MCF 10A (cell line): ENCODE data around the gene ANKRD6. TPM values are rescaled to one million over a fixed set of nuclear protein-coding genes. Genes with fewer than 3 reads are reported as not detected.

Experiments used
- BruUV-seq: library from RNA; stranded (reverse); fragments of 400-500 nt; replicated peaks from 2 replicates; lab custom pipeline; 2021; lab: Mats Ljungman, UMichigan
- CTCF ChIA-PET: fragments of 300-600 bp; sonication (Branson Sonifier 250); formaldehyde crosslinking; extraction: SDS; loops from one replicate; lab custom pipeline; 2021; ENCODE audit warnings: antibody characterized with exemption, inconsistent platforms; lab: Yijun Ruan, JAX
- POLR2A ChIA-PET: fragments of 300-600, 350-650 bp; sonication (Branson Sonifier 250); formaldehyde crosslinking; extraction: SDS; loops from one replicate; lab custom pipeline; 2020; ENCODE audit warnings: antibody characterized with exemption, inconsistent platforms; lab: Yijun Ruan, JAX
- DNase-seq: peaks from one replicate; pipeline ENCODE4 v3.0.0-alpha.2; 2018; ENCODE audit not compliant: unreplicated experiment
- H3K27ac Mint-ChIP-seq: one replicate; pipeline ENCODE4 v1.8.0; 2022; ENCODE audit warnings: mild to moderate bottlenecking, low read depth, mixed read lengths; ENCODE audit not compliant: unreplicated experiment
- H3K27me3 Mint-ChIP-seq: one replicate; pipeline ENCODE4 v1.8.0; 2022; ENCODE audit warnings: mixed read lengths; ENCODE audit not compliant: insufficient read depth, unreplicated experiment
- H3K36me3 Mint-ChIP-seq: one replicate; pipeline ENCODE4 v1.8.0; 2022; ENCODE audit warnings: mild to moderate bottlenecking, moderate library complexity, mixed read lengths; ENCODE audit not compliant: insufficient read depth, unreplicated experiment
- H3K4me1 Mint-ChIP-seq: one replicate; pipeline ENCODE4 v1.8.0; 2022; ENCODE audit warnings: mixed read lengths; ENCODE audit not compliant: insufficient read depth, unreplicated experiment
- H3K4me3 Mint-ChIP-seq: one replicate; pipeline ENCODE4 v1.8.0; 2022; ENCODE audit warnings: mild to moderate bottlenecking, moderate library complexity, mixed read lengths; ENCODE audit not compliant: unreplicated experiment
- H3K9me3 Mint-ChIP-seq: one replicate; pipeline ENCODE4 v1.8.0; 2022; ENCODE audit warnings: mixed read lengths; ENCODE audit not compliant: unreplicated experiment
- CTCF ChIP-seq: fragments of 200-600 bp; IDR thresholded peaks from one replicate; pipeline ENCODE4 v1.8.0; 2022; ENCODE audit warnings: antibody characterized with exemption, mild to moderate bottlenecking; ENCODE audit not compliant: unreplicated experiment
- intact Hi-C: fragments of 100-400 bp; cut with micrococcal nuclease; formaldehyde crosslinking; loops from 2 replicates; pipeline ENCODE4 v1.14.1; 2022
- total RNA-seq: library from RNA; stranded (reverse); gene quantifications from 2 replicates; pipeline ENCODE4 v1.2.3, GENCODE V29; 2022

ANKRD6 gene
- total RNA-seq, 1 experiment from 2014 or later: 2.1 TPM

GRCh38 chr6:89589297-89590025 lies 156.5 kb downstream of the ANKRD6 start:
- Mint-ChIP-seq H3K4me3 (no peak overlapping the region), H3K27ac (no peak overlapping the region), H3K27me3 (peaks cover 15% of the 10 kb centered on the region), H3K9me3 (no peaks in the 10 kb centered on the region), H3K4me1 (no peaks in the 10 kb centered on the region), H3K36me3 (no peaks in the 10 kb centered on the region)
- ChIA-PET CTCF (no interaction called here), POLR2A (no interaction called here)
- DNase-seq: no peak
- intact Hi-C loops: no loop called here
- no peak for TF ChIP-seq CTCF
- no TSS peak for BruUV-seq

- Mint-ChIP-seq H3K27ac (no peak overlapping the region), H3K27me3 (peaks cover 22% of the 10 kb centered on the region), H3K36me3 (no peaks in the 10 kb centered on the region), H3K4me1 (no peaks in the 10 kb centered on the region), H3K9me3 (no peaks in the 10 kb centered on the region), H3K4me3 (no peak overlapping the region)
- intact Hi-C loops: no loop called here
- DNase-seq: no peak
- no TSS peak for BruUV-seq
- POLR2A ChIA-PET: no interaction called here
- no peak for TF ChIP-seq CTCF
- CTCF ChIA-PET: interaction anchor here (0.6 to 1.6 kb wide), 3 partner anchors 20 to 158 kb away, joined by 3 to 6 read pairs (median 4); no protein-coding TSS in a partner anchor
Measured at GRCh38 chr6:89590133-89590532, 157.2 kb downstream of the ANKRD6 start.

GRCh38 chr6:89591745-89592144 lies 158.8 kb downstream of the ANKRD6 start:
- Mint-ChIP-seq H3K27ac (no peak overlapping the region), H3K4me1 (no peaks in the 10 kb centered on the region), H3K4me3 (no peak overlapping the region), H3K9me3 (no peaks in the 10 kb centered on the region), H3K27me3 (peaks cover 25% of the 10 kb centered on the region), H3K36me3 (no peaks in the 10 kb centered on the region)
- no TSS peak for BruUV-seq
- no peak for DNase-seq
- no peak for TF ChIP-seq CTCF
- intact Hi-C loops: no loop called here
- CTCF ChIA-PET: interaction anchor here (1.0 to 1.6 kb wide), 2 partner anchors 159 to 222 kb away, joined by 3 to 4 read pairs; no protein-coding TSS in a partner anchor
- POLR2A ChIA-PET: no interaction called here

GRCh38 chr6:89596056-89596455 lies 163.1 kb downstream of the ANKRD6 start:
- no peak for TF ChIP-seq CTCF
- DNase-seq: no peak
- H3K27me3 Mint-ChIP-seq: peaks cover 25% of the 10 kb centered on the region
- peaks cover 7% of the 10 kb centered on the region for H3K9me3 Mint-ChIP-seq
- ChIA-PET CTCF (interaction anchor here (0.5 to 6.8 kb wide), 3 partner anchors 14 to 245 kb away, joined by 4 to 58 read pairs (median 5); no protein-coding TSS in a partner anchor), POLR2A (no interaction called here)
- peaks cover 6% of the 10 kb centered on the region for H3K4me1 Mint-ChIP-seq
- no TSS peak for BruUV-seq
- H3K4me3 Mint-ChIP-seq: no peak overlapping the region
- intact Hi-C loops: loop anchor here (5.0 kb wide), 1 partner anchor 164 kb away; the partner anchor contains the start of gene ANKRD6
- H3K27ac Mint-ChIP-seq: no peak overlapping the region
- no peaks in the 10 kb centered on the region for H3K36me3 Mint-ChIP-seq
